Stomach smooth muscle (tissue), 2 donors: ENCODE results near the gene CRIM1.

ENCODE experiments used
- H3K27ac ChIP-seq: one replicate; pipeline ENCODE4 v1.7.0; 2013; ENCODE audit warnings: mild to moderate bottlenecking, low read length, inconsistent platforms
- H3K27me3 ChIP-seq, 2 donors: one replicate each; pipeline ENCODE4 v1.7.0; 2013; ENCODE audit warnings: low read length in 2 of 2; ENCODE audit not compliant: insufficient read depth in 2 of 2, control insufficient read depth in 1 of 2
- H3K36me3 ChIP-seq, 2 donors: one replicate each; pipeline ENCODE4 v1.7.0; 2013; ENCODE audit warnings: low read length in 2 of 2; ENCODE audit not compliant: control insufficient read depth in 2 of 2, insufficient read depth in 2 of 2
- H3K4me1 ChIP-seq: one replicate; pipeline ENCODE4 v1.7.0; 2013; ENCODE audit warnings: low read length; ENCODE audit not compliant: control insufficient read depth, insufficient read depth
- H3K4me3 ChIP-seq, 2 donors: one replicate each; pipeline ENCODE4 v1.7.0; 2013; ENCODE audit warnings: low read length in 2 of 2
- H3K9ac ChIP-seq, 2 donors: one replicate each; pipeline ENCODE4 v1.7.0; 2013; ENCODE audit warnings: low read length in 2 of 2, mild to moderate bottlenecking in 1 of 2
- H3K9me3 ChIP-seq, 2 donors: one replicate each; pipeline ENCODE4 v1.7.0; 2013; ENCODE audit warnings: low read length in 2 of 2; ENCODE audit not compliant: control insufficient read depth in 2 of 2
- donor health status: healthy.
- donor health status: Pancreatic carcinoma.

Gene CRIM1

DNA sequence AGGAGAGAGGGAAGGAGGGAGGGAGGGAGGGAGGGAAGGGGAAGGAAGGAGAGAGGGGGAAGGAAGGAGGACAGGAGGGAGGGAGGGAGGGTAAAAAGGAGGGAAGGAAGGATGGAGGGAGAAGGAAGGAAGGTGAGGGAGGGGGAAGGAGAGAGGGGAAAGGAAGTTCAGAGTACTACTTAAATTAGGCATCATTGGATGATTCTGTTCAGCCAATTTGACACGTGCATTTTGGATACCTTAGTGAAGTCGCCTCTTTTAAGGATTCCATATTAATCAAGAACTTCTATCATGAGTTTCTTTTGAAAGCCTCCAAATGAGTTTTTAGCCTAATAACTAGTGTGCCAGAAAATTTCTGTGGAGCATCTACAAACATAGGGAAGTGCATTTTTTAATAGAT is 179.5 kb downstream of the CRIM1 start:
- no peak overlapping the region for H3K4me3 ChIP-seq
- H3K27me3 ChIP-seq: no peaks in the 10 kb centered on the region
- peaks cover 6% of the 10 kb centered on the region for H3K4me1 ChIP-seq
- H3K36me3 ChIP-seq: peaks cover 21 to 32% of the 10 kb centered on the region in 2 donors
- no peak overlapping the region for H3K27ac ChIP-seq
- H3K9ac ChIP-seq: no peak overlapping the region
- no peaks in the 10 kb centered on the region for H3K9me3 ChIP-seq

DNA sequence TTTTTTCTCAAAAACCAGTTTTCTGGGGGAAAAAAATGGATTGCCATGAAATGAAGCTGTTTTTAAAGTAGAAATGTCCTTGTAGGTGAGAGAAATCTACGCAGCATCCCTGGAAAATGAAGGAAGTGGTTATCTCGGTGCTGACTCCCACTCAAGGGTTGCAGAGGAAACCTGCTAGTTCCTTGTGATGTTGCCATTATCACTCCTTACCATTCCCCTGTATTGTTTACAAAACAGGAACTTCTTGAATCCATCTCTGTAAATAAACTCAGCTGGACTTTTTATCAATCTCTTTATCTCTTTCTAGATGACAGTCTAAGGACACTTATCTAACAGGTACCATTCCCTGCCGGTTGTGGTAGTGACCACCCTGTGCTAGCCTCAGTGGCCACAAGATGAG is 181.2 kb downstream of the CRIM1 start:
- H3K27me3 ChIP-seq: no peaks in the 10 kb centered on the region
- H3K36me3 ChIP-seq: peaks cover 21 to 45% of the 10 kb centered on the region in 2 donors
- H3K27ac ChIP-seq: no peak overlapping the region
- no peaks in the 10 kb centered on the region for H3K9me3 ChIP-seq
- peaks cover 6% of the 10 kb centered on the region for H3K4me1 ChIP-seq
- H3K4me3 ChIP-seq: no peak overlapping the region
- no peak overlapping the region for H3K9ac ChIP-seq

DNA sequence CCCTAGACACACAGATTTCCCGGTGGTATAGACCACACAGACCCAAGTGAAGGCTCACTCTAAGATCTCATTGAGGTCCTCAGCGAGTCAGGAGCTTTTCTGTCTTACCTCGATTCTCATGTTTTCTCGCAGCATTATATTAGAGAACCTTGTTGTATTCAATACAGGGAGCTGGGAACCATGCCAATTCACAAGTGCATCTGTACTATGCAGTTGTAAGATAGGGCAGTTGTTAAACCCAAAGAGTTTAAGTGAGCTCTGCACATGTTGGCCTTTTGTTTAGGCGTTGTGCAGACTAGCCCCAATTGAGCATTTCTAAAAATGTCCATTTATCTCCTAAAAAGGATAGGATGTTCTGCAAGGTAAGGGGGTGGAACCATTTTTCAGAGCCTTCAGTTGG is 182.8 kb downstream of the CRIM1 start:
- peaks cover 6% of the 10 kb centered on the region for H3K4me1 ChIP-seq
- no peaks in the 10 kb centered on the region for H3K9me3 ChIP-seq
- no peak overlapping the region for H3K4me3 ChIP-seq
- no peaks in the 10 kb centered on the region for H3K27me3 ChIP-seq
- H3K36me3 ChIP-seq: peaks cover 18 to 47% of the 10 kb centered on the region in 2 donors
- H3K9ac ChIP-seq: no peak overlapping the region
- H3K27ac ChIP-seq: peak overlapping the region; percentile 11

DNA sequence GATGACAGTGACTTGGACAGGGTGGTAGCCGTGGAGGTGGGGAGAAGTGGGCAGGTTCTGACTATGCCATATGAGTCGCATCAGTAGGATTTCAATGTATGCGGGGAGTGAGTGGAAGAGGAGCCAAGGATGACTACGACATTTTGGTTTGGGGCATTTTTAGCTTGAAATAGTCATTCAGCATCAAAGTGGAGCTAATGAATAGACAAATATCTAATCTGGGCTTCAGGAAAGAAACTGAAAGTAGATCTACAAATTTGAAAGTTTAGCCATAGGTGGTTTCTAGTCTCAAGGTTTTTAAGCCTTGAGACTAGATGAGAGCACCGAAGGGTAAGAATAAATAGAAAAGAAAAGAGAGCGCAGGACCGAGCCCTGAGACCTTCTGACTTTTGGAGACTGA is 184.1 kb downstream of the CRIM1 start:
- H3K36me3 ChIP-seq: peaks cover 18 to 47% of the 10 kb centered on the region in 2 donors
- no peaks in the 10 kb centered on the region for H3K27me3 ChIP-seq
- no peak overlapping the region for H3K27ac ChIP-seq
- H3K4me3 ChIP-seq: no peak overlapping the region
- H3K4me1 ChIP-seq: peaks cover 6% of the 10 kb centered on the region
- H3K9me3 ChIP-seq: no peaks in the 10 kb centered on the region
- no peak overlapping the region for H3K9ac ChIP-seq

DNA sequence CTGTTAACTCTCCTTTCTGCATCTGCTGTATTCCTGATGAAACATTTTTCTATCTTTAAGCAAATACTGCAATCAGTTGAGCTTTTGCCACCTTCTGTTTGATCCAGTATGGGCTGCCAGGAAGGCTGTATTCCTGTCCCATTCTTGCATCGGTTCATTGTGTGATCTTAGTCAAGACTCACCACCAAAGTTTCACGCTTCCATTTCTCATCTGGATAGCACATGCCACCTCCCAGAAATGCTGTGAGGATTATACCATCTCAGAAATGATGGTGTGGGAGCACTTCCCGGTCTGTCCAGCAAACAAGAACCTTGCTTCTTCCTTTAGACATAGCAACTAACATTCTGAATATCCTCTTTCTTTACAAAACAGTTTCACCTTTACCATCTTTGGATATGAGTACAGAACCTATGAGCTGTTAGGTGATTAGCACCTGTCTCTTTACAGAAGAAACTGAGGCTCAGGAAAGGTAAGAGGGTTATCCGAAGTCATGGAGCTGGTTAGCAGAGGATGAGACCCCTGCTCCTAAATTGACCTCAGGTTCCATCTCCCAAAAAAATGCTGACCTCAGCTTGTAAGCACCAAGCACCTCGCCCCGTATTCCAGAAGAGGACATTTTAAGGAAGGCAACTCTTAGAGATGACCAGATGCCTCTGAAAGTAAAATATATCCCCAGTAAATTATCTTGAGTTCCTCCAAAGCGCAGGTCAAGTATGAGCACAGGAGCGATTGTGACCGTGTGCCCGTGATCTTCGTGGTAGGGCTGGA is 185.6 kb downstream of the CRIM1 start:
- Histone ChIP-seq H3K9ac (no peak overlapping the region), H3K9me3 (no peaks in the 10 kb centered on the region), H3K4me3 (no peak overlapping the region), H3K27ac (no peak overlapping the region), H3K36me3 (peaks cover 18 to 43% of the 10 kb centered on the region in 2 donors), H3K27me3 (no peaks in the 10 kb centered on the region), H3K4me1 (peaks cover 6% of the 10 kb centered on the region)

DNA sequence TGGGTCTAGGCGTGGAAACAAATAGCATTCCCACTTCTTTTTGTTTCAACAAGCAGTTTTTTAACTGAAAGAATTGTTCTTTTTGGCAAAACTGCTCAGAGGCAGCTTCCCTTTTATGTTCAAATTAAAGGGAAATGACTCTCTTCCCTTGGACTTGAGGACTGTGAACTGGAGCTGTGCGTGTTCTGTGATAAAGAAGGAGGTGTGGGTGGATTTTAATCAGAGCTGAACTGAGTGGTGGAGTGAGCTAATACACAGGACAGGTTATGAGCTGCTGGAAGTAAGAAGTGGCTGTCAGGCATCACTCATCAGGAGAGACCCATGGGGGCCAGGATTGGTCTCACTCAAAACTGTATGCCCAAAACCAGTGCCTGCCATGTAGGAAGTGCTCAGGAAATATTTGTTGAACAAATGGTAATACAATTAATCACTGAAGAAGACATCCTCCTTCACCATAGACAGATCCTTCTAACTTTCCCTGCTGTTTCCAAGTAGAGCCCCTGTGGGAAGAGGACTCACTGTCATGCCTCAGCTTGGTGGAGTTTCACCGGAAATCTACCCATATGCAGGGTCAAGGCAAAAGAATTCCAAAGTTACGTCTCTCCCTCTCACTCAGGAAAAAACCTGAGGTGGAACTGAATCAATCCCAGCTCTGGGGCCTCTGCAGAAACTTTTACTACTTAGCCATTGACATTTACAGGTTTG is 186.5 kb downstream of the CRIM1 start:
- no peaks in the 10 kb centered on the region for H3K27me3 ChIP-seq
- H3K36me3 ChIP-seq: peaks cover 18 to 42% of the 10 kb centered on the region in 2 donors
- H3K9me3 ChIP-seq: no peaks in the 10 kb centered on the region
- no peak overlapping the region for H3K4me3 ChIP-seq
- peaks cover 6% of the 10 kb centered on the region for H3K4me1 ChIP-seq
- H3K27ac ChIP-seq: peak overlapping the region; percentile 19
- H3K9ac ChIP-seq: no peak overlapping the region

DNA sequence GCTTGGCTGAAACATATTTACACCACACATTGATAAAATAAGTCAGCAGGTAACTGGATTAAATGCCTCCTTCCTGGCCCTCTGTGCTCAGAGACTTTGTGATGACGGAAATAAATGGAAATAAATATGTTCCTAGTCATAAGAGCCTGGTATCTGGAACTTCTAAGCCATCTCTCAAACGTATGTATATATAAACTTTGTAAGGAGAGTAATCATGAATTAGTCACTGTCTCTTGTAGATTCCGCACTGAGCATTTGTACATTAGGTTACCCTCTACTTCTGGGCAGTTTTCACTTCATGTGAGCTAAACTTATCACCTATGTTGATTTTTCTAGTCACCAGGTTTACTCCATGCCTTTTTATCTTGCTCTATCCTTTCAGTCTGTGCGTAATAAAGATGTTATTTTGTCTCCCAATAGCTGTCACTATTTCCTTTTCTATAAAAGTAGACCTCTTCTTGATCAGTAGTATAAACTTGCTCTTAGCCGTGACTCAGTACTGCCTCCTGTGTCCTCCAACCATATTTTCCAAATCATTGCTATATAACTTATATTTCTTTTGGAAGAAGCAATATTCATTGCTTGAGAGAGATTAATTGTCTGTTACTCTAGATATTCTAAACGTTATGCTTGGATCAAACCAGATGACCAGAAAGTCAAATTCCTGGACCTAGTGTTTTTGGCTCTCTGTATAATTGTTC is 189.2 kb downstream of the CRIM1 start:
- peaks cover 12 to 29% of the 10 kb centered on the region in 2 donors for H3K36me3 ChIP-seq
- peak overlapping the region; percentile 18 for H3K27ac ChIP-seq
- H3K4me1 ChIP-seq: peaks cover 3% of the 10 kb centered on the region
- H3K9ac ChIP-seq: no peak overlapping the region
- no peaks in the 10 kb centered on the region for H3K9me3 ChIP-seq
- no peak overlapping the region for H3K4me3 ChIP-seq
- no peaks in the 10 kb centered on the region for H3K27me3 ChIP-seq

DNA sequence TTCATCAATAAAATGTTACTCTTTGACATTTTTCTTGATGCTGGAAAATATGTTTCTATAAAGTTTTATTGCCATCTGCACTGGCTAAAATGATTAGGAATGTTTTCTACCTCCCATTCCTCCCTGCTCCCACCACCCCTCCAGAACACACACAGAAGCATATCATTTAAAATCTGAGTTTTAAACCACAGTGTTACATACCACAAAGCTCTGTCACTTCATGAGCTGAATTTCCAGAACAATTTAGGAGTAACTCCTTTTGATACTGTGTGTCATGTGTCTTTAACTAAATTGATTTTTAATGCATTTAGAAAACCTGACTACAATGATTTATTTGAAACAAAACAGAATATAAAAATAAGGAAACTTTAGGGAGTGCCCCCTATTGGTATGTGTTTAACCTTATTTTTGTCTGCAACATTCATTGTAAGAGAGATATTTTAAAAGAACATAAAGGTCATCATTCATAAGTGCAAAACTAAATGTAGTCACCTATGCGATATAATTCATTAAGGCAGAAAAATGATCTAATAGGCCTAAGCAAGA is 190.4 kb downstream of the CRIM1 start:
- Histone ChIP-seq H3K4me1 (peaks cover 3% of the 10 kb centered on the region), H3K27me3 (no peaks in the 10 kb centered on the region), H3K36me3 (peaks cover 10 to 22% of the 10 kb centered on the region in 2 donors), H3K4me3 (no peak overlapping the region), H3K27ac (no peak overlapping the region), H3K9me3 (no peaks in the 10 kb centered on the region), H3K9ac (no peak overlapping the region)

DNA sequence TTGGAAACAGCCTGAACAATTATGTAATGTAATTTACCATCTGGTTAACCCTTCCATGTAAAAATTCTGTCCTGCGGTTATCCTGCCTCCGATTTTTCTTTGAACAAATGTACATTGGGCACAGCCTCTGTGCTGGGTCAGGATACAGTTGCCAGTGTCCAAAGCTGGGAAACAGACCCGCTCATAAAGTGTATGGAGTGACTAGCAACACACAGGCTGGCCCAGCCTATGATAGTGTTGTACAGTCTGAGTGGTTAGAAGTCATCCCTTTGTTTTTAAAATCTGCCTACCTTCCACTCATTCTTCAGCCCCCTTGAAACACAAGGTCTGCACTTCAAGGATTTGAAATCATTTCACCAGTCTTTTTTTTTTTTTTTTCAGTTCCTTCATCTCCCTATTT is 192.3 kb downstream of the CRIM1 start:
- H3K36me3 ChIP-seq: peaks cover 15% of the 10 kb centered on the region in 2 donors
- H3K9ac ChIP-seq: no peak overlapping the region
- H3K27ac ChIP-seq: no peak overlapping the region

DNA sequence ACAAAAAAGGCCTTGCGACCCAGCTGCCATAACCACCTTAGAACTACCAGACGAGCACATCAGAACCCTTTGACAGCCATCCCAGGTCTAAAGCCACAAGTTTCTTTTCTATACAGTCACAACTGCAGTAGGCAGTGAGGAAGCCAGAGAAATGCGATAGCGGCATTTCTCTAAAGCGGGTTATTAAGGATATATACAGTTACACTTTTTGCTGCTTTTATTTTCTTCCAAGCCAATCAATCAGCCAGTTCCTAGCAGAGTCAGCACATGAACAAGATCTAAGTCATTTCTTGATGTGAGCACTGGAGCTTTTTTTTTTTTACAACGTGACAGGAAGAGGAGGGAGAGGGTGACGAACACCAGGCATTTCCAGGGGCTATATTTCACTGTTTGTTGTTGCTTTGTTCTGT is 193.6 kb downstream of the CRIM1 start:
- peaks cover 15 to 24% of the 10 kb centered on the region in 2 donors for H3K36me3 ChIP-seq
- H3K4me1 ChIP-seq: peaks cover 3% of the 10 kb centered on the region
- no peak overlapping the region for H3K9ac ChIP-seq
- H3K27me3 ChIP-seq: no peaks in the 10 kb centered on the region
- no peaks in the 10 kb centered on the region for H3K9me3 ChIP-seq
- H3K27ac ChIP-seq: no peak overlapping the region
- no peak overlapping the region for H3K4me3 ChIP-seq

More for the DNA sequence above, 192.3 kb downstream of the CRIM1 start:
- no peaks in the 10 kb centered on the region for H3K27me3 ChIP-seq
- no peaks in the 10 kb centered on the region for H3K9me3 ChIP-seq
- H3K4me3 ChIP-seq: no peak overlapping the region
- H3K4me1 ChIP-seq: peaks cover 3% of the 10 kb centered on the region
